Activated T-cell treated with anti-CD3 and anti-CD28 coated beads, Interleukin-2, amount 50 U/mL, for 1 hour (primary cell): ENCODE measurements around the gene SAMD4A.

Experiments
- DNase-seq: peaks from one replicate; pipeline ENCODE4 v3.0.0-alpha.2; 2020

Gene SAMD4A

DNA sequence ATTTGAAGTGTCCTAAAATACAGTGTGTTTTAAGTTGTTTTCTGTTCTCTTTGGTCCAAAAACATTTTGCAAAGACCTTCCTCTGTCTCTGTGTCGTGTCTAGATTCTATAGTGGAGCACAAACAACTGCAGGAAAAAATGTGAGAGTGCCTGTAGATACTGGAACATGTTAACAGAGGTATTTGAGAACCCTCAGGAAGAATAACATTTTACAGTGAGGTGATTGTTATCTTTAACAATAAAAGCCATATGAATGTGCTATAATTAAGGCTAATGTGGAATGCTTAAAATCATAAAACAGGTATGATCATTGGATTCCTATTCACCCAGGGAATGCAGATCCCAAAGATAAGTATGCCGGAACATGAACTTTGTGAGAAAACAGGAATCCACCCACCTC lies 98.0 kb downstream of the SAMD4A start:
- no peak for DNase-seq

GRCh38 chr14:54665946-54666345 lies 99.0 kb downstream of the SAMD4A start:
- no peak for DNase-seq

DNA sequence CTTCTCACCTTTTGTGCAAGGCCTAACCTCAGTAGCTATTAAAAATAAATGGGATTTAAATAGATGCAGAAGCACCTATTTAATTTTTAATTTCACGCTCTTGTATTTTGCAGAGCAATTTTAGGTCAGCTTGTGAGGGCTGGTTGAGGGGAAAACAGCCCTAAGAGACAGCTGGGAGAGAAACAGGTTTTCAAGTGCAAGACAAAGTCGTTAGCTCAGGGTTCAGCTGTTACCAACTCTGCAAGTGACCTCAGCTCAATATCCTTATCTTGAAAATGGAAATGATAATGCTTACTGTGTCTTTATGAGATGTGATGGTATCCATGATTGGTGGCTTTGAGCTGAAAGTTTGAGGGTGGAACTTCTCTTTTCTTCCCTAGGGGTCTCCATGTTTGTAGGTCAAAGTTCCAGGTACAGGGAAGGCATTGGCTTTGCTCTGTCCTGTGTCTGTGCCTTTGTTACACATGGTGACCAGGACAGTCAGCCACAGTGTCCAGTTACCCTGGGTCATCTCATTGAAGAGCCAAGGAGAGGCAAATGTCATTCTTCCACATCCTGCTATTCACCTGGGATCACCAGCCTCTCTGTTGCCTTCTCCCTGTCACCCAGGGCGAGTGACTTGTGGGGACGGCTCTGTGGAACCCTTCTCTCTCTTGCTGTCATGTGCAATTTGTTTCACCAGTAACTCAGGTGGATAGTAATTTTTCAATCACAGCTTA lies 100.3 kb downstream of the SAMD4A start:
- DNase-seq = no peak

DNA sequence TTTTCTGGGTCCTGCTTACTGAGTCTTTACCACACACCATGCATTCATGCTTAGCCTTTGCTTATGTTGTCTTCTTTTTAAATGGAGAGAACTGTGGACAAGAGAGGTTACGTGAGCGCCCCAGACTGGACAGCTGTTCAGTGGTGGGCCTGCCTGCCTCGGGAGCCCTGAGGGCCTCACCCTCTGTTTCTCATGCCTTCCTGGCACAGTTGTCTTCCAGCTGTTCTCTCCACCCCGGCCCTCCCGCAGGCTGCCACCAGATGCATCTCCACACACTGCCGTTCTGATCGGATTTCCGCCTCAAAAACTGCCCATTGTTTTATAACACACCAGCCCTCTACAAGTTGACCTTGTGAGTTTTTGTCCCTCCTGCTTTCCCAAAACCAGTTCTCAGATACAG lies 100.8 kb downstream of the SAMD4A start:
- DNase-seq = no peak

- DNase-seq = no peak
Observed at GRCh38 chr14:54669721-54670561, 103.0 kb downstream of the SAMD4A start.

- DNase-seq = no peak
Observed at GRCh38 chr14:54671537-54671936, 104.6 kb downstream of the SAMD4A start.

- no peak for DNase-seq
Observed at GRCh38 chr14:54672181-54672580, 105.3 kb downstream of the SAMD4A start.

GRCh38 chr14:54672688-54673087 lies 105.8 kb downstream of the SAMD4A start:
- no peak for DNase-seq

GRCh38 chr14:54673193-54674045 lies 106.5 kb downstream of the SAMD4A start:
- no peak for DNase-seq

- DNase-seq = no peak
Observed at GRCh38 chr14:54674046-54674741, 107.3 kb downstream of the SAMD4A start.

DNA sequence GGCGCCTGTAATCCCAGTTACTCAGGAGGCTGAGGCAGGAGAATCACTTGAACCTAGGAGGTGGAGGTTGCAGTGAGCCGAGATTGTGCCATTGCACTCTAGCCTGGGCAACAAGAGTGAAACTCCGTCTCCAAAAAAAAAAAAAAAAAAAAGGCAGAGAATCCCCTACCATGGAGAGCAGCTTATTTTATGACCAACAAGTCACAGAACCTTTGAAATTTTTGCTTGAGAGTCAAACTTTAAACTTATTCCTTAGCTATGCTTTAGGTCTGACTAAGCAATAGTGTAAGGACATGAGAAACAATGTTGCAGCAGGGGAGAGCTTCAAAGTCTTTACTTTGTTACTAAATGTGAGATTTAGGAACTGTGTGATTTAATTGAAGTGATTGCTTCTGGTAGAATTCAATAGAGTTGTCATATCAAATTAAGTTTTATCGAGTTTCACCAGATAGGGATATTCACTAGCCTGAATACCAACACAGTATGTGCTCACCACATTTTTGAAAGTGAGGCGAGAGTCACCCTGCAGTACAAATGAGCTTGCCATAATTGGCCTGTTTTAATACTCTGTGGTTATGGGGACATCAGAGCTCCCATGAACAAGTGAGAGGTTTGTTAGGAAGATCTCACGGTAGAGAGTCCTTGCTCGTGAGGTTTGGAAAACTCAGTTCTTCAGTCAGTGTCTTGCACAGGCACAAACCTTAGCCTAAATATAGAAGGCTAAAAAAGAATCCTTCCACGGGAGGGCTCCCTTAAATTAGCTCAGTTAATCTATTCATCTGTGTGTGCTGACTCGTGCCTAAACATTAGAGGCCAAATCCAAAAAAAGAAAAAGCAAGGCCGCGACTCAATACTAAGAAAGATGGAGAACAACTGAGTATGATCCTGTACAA lies 108.6 kb downstream of the SAMD4A start:
- DNase-seq = no peak

DNA sequence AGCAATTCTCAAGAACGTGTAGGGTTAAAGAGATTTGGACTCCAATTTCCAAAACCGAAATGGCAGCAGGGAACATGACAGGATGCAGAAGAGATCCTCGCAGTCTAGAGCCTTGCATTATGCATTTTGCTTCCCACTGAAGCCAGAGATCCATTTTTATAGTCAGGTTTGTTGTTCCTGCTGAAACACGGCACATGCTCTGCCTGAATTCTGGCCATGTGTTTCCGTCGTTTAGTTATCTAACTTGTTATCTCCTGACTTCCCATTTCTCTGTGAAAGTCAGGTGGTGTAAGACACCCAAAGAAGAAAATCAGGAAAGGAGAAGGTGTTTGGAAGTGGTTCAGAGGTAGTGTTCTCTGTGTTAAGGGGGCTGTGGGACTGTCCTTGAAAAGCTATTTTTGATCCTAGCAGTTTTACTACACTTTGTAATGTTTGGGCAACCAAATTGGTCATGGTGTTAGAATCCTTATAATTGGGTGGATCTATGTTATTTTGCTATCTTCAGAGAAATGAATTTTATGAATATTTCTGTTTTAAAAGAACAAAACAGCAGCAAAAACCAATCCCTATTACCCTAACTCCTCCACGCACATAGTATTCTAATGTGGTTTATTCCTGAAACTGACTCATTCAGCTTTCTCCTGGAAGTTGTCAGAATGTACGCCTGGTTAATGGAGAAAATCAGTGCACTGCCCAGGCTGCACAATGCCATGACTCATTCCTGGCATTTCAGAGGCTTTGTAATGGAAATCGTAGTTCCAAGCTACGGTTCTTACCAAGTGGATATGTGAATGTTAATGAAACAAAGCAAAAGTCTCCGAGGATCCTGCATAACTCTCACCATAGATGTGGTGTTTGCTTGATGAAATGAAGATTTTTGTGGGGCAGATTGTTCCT lies 110.1 kb downstream of the SAMD4A start:
- no peak for DNase-seq

DNA sequence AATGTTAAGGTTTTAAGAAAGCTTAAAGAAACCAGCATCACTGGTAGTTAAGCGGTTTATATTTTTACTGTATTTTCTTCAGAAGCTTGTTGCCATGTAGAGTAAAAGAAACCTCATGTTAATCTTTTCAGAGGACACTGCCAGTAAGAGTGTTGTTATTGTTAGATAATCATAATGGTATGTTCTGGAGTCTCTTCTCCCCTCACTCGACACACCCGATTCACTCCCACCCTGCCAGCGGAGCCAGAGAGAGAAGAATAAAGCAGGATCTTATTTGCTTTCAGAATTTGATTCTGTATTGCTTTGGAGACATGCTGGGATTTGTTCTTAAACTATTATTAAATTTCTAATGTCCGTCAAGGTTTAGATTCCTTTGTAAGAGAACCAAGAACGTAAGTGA lies 113.7 kb downstream of the SAMD4A start:
- DNase-seq = no peak

DNA sequence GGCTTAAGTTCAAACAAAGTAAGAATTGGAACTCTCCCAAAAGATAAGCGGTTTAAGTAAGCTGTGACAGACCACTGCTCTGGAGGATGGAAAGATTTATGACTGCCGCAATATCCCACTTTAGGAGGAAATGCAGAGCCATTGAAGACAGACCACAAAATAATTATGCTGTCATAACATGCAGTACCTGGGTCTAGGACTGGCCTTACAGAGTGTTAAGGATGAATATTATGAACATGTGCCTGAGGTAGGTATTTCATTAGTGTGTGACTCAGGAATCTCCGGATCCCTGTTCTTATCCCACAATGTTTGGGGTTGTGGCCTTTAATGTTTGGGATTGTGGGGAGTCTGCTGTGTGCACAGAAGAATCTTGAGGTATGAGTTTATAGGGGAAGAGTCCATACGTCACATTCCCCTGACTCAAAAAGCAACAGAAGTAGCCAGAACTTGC lies 114.9 kb downstream of the SAMD4A start:
- DNase-seq = no peak

DNA sequence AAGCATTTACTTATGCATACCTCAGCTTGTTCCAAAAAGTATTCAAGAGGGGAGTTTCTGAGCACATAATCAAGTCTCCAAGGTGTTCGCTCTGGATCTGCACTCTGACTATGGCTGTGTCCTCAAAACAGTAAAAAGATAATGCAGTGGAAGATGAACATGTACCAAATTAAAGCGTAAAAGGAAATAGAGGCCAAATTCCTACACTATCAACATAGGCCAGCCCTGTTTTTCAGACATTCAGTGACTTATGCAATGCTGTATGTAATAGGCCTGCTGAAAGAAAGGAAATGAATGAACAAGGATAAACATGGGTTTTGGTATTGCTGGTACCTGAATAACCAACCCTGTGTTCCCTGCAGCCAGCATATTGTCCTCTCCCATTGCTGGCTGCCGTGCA lies 115.7 kb downstream of the SAMD4A start:
- DNase-seq = no peak

- DNase-seq = no peak
Observed at GRCh38 chr14:54683882-54684794, 117.2 kb downstream of the SAMD4A start.

GRCh38 chr14:54685286-54685845 lies 118.4 kb downstream of the SAMD4A start:
- no peak for DNase-seq

DNA sequence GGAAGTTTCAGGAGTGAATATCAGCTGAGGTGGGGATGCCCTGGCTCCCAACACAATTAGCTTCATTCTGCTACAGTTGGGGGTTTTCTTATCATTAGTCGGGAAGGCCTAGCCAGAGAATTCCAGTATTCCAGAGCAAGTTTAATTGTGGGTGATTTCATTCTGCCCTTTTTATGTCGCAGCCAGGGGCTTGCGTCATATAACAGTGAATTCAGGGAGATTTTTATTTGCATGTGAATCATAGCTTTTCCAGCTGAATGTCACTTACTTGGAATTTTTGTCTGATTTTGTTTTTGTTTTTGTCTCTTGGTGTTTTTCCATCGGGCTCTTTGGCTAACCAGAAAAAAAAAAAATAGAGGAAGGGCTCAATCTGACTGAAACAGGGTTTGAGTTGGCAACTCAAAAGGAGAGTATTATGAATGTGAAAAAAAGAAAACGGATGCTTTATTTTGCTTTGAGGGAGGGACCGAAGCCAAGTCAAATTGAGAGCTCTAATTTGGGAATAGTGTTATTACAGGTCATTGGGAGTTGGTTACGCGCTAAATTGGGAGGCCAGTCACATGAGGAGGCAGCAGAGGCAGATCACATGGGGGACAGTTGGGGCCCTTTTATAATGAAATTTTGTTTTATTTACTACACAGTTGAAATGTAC lies 119.4 kb downstream of the SAMD4A start:
- DNase-seq = no peak
